Neural progenitor cell (in vitro differentiated cells): ENCODE measurements around the gene TP63.

Experiments
- EZH2 ChIP-seq: fragments of 200-600 bp; sonication (generic); IDR thresholded peaks from 2 replicates; pipeline ENCODE4 v1.6.1; 2017; ENCODE audit warnings: antibody characterized with exemption, mild to moderate bottlenecking, moderate library complexity
- EZH2phosphoT487 ChIP-seq: fragments of 200-600 bp; sonication (generic); IDR thresholded peaks from 2 replicates; pipeline ENCODE4 v1.6.1; 2017; ENCODE audit warnings: antibody characterized with exemption
- TF ChIP-seq, protein P1 (sequence below): fragments of 200-600 bp; sonication (generic); IDR thresholded peaks from 2 replicates; pipeline ENCODE4 v1.5.1; 2017; ENCODE audit warnings: antibody characterized with exemption, mild to moderate bottlenecking

DNA sequence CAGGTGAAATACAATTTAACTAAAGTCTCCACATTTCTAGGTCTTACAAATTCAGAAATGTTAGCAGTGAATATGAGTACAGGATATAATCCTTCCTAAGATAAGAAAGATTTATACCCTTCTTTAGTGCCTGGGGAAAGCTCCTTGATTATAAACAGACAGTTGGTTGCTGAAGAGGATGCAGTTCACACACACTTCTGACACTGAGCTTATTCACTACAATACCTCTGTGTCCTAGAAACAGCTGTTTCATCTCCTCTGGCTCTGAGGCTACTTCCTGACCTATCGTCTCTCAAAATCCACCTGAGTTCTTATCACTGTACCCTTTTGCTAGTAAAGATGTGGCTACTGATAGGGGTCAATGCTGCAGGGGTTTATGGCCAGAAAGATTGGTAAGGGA, 57.1 kb downstream of the TP63 start:
- TF ChIP-seq, protein P1, sequence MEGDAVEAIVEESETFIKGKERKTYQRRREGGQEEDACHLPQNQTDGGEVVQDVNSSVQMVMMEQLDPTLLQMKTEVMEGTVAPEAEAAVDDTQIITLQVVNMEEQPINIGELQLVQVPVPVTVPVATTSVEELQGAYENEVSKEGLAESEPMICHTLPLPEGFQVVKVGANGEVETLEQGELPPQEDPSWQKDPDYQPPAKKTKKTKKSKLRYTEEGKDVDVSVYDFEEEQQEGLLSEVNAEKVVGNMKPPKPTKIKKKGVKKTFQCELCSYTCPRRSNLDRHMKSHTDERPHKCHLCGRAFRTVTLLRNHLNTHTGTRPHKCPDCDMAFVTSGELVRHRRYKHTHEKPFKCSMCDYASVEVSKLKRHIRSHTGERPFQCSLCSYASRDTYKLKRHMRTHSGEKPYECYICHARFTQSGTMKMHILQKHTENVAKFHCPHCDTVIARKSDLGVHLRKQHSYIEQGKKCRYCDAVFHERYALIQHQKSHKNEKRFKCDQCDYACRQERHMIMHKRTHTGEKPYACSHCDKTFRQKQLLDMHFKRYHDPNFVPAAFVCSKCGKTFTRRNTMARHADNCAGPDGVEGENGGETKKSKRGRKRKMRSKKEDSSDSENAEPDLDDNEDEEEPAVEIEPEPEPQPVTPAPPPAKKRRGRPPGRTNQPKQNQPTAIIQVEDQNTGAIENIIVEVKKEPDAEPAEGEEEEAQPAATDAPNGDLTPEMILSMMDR: no peak
- TF ChIP-seq EZH2 (no peak), EZH2phosphoT487 (no peak)
